K562 (cell line): ENCODE data around the gene MVD. TPM values are rescaled to one million over a fixed set of nuclear protein-coding genes. Genes with fewer than 3 reads are reported as not detected.

Experiments used
- ATAC-seq: fragments of 200-7000 bp; cut with Tn5 transposase; 3 replicates; pipeline ENCODE4 v1.9.1; 2020; ENCODE audit warnings: moderate library complexity
- BruUV-seq: library from RNA; stranded (reverse); fragments of 400-500 nt; replicated peaks from 2 replicates; lab custom pipeline; 2021; lab: Mats Ljungman, UMichigan
- CTCF ChIA-PET: fragments of 300-600 bp; formaldehyde crosslinking; extraction: SDS; loops from one replicate; lab custom pipeline; 2021; ENCODE audit warnings: low intra/inter-chr PET ratio; lab: Yijun Ruan, JAX
- POLR2A ChIA-PET: fragments of 300-600, 350-650 bp; sonication (Branson Sonifier 250); formaldehyde crosslinking; extraction: SDS; loops from one replicate; lab custom pipeline; 2021; ENCODE audit warnings: antibody characterized with exemption, inconsistent platforms; lab: Yijun Ruan, JAX
- DNase-seq, 4 experiments: peaks; one replicate each; pipeline versions ENCODE4 v3.0.0 to v3.0.0-alpha.2; 2011 to 2018; ENCODE audit warnings: low spot score in 3 of 4, mixed read lengths in 3 of 4; ENCODE audit errors: extremely low read depth in 1 of 4
- FAIRE-seq: peaks from 2 replicates; lab custom pipeline; 2011; peaks lifted over from hg19 to GRCh38; lab: Jason Lieb, UNC
- H2AFZ ChIP-seq: 2 replicates; pipeline ENCODE4 v1.6.0; 2011; ENCODE audit warnings: low read depth, low read length, control low read depth, inconsistent platforms
- H3K27ac ChIP-seq: fragments of 200-600 bp; 3 replicates; pipeline ENCODE4 v1.8.0; 2011; ENCODE audit warnings: low read depth, mild to moderate bottlenecking, control low read depth, inconsistent platforms, low read length, moderate library complexity, mixed read lengths; ENCODE audit errors: extremely low read depth
- H3K27me3 ChIP-seq, 2 experiments: fragments of 300-600 bp in 1 of 2; 2 replicates in 1 of 2; 3 replicates in 1 of 2; pipeline versions ENCODE4 v1.6.0 to v1.8.0; 2011; ENCODE audit warnings: inconsistent platforms in 2 of 2, low read length in 2 of 2, mild to moderate bottlenecking in 1 of 2, mixed read lengths in 1 of 2, moderate library complexity in 1 of 2; ENCODE audit not compliant: control insufficient read depth in 2 of 2, insufficient read depth in 2 of 2
- H3K36me3 ChIP-seq: fragments of 300-600 bp; 3 replicates; pipeline ENCODE4 v1.8.0; 2011; ENCODE audit warnings: mild to moderate bottlenecking, low read length, inconsistent platforms; ENCODE audit not compliant: control insufficient read depth, insufficient read depth
- H3K4me1 ChIP-seq, 2 experiments: fragments of 200-600 bp in 1 of 2; replicated peaks in 1 of 2; 2 replicates in 1 of 2; 3 replicates in 1 of 2; pipeline versions ENCODE4 v1.5.1 to v1.8.0; 2011; ENCODE audit warnings: inconsistent platforms in 2 of 2, low read length in 2 of 2, mild to moderate bottlenecking in 1 of 2, mixed read lengths in 1 of 2, moderate library complexity in 1 of 2; ENCODE audit not compliant: control insufficient read depth in 2 of 2, insufficient read depth in 2 of 2
- H3K4me2 ChIP-seq: 2 replicates; pipeline ENCODE4 v1.6.1; 2011; ENCODE audit warnings: low read length, control low read depth, inconsistent platforms, mixed read lengths; ENCODE audit not compliant: insufficient read depth
- H3K4me3 ChIP-seq: fragments of 200-600 bp; sonication (generic), shearing (Covaris generic); 2 replicates; pipeline ENCODE4 v1.5.1; 2016; ENCODE audit warnings: control low read depth, inconsistent platforms
- H3K79me2 ChIP-seq: fragments of 200-600 bp; 3 replicates; pipeline ENCODE4 v1.8.0; 2011; ENCODE audit warnings: low read length, inconsistent platforms; ENCODE audit not compliant: control insufficient read depth, insufficient read depth
- H3K9ac ChIP-seq, 2 experiments: 2 replicates each; pipeline versions ENCODE4 v1.6.0 to v1.6.1; 2011; ENCODE audit warnings: low read depth in 2 of 2, low read length in 2 of 2, control low read depth in 1 of 2, inconsistent platforms in 1 of 2, mild to moderate bottlenecking in 1 of 2, mixed read lengths in 1 of 2; ENCODE audit not compliant: insufficient read depth in 1 of 2
- H3K9me1 ChIP-seq: one replicate; pipeline ENCODE4 v1.6.0; 2011; ENCODE audit warnings: inconsistent platforms, mild to moderate bottlenecking, low read length, moderate library complexity; ENCODE audit not compliant: control insufficient read depth, insufficient read depth
- H3K9me3 ChIP-seq: replicated peaks from 2 replicates; pipeline ENCODE4 v1.5.1; 2011; ENCODE audit warnings: low read depth, low read length, inconsistent platforms; ENCODE audit not compliant: control insufficient read depth, insufficient read depth
- H4K20me1 ChIP-seq: replicated peaks from 2 replicates; pipeline ENCODE4 v1.6.1; 2011; ENCODE audit warnings: low read length, inconsistent platforms, mixed read lengths; ENCODE audit not compliant: control insufficient read depth, insufficient read depth
- CREBBP ChIP-seq: IDR thresholded peaks from one replicate; pipeline ENCODE4 v1.6.1; 2012; ENCODE audit warnings: low read depth, mild to moderate bottlenecking, control low read depth, inconsistent platforms, low read length
- MEF2D ChIP-seq: conservative IDR thresholded peaks from 2 replicates; pipeline ENCODE4 v1.6.1; 2016; ENCODE audit warnings: low read depth, missing genetic modification characterization, missing compliant biosample characterization
- POLR2G ChIP-seq: fragments of 200-400 bp; formaldehyde crosslinking; IDR thresholded peaks from 2 replicates; pipeline ENCODE4 v1.6.1; 2017; ENCODE audit warnings: low read depth, mild to moderate bottlenecking, antibody characterized with exemption, low read length, moderate library complexity
- RBFOX2 ChIP-seq: fragments of 200-400 bp; formaldehyde crosslinking; IDR thresholded peaks from 2 replicates; pipeline ENCODE4 v1.6.1; 2017; ENCODE audit warnings: low read depth, mild to moderate bottlenecking, low read length, moderate library complexity
- RFX5 ChIP-seq: IDR thresholded peaks from 2 replicates; pipeline ENCODE4 v1.6.1; 2011; ENCODE audit warnings: low read depth, mild to moderate bottlenecking, improper control_type of control experiment, low read length
- TARDBP ChIP-seq: fragments of 450-650 bp; IDR thresholded peaks from 2 replicates; pipeline ENCODE4 v1.6.1; 2016
- WGBS: fragments of 100-300 bp; shearing (Covaris generic); methylation state at CpG from one replicate; pipeline ENCODE4 v1.1.6; 2016; ENCODE audit warnings: low coverage, mixed read lengths; ENCODE audit not compliant: insufficient coverage; ENCODE audit errors: missing lambda C conversion rate; 5-methylcytosine and 5-hydroxymethylcytosine counted together
- in situ Hi-C: fragments of 300-500 bp; cut with MboI; formaldehyde crosslinking; loops from 4 replicates; pipeline ENCODE4 v1.15.0; 2018; ENCODE audit warnings: inconsistent platforms, mixed read lengths
- intact Hi-C: fragments of 100-400 bp; cut with micrococcal nuclease; formaldehyde crosslinking; loops from 2 replicates; pipeline ENCODE4 v1.14.2; 2022
- polyA plus RNA-seq, 8 experiments: library from polyadenylated mRNA; depleted of rRNA in 4 of 8; stranded (reverse) in 5 of 8; unstranded in 3 of 8; fragments of >200 nt; fragmentation: Nextera tagmentation in 2 of 8; fragmentation: Illumina TruSeq in 1 of 8; extraction: Ambion mirVana in 2 of 8; extraction: Trizol in 1 of 8; gene quantifications; 2 replicates each; pipeline versions ENCODE4 v1.2.1 to v1.2.3, GENCODE V29; 2011 to 2014; ENCODE audit warnings: inconsistent platforms in 1 of 8, missing spikeins in 1 of 8
- total RNA-seq, 7 experiments: library from RNA; depleted of rRNA in 6 of 7; stranded (reverse); fragments of >200 nt in 6 of 7; fragmentation: Illumina TruSeq in 2 of 7; extraction: Trizol in 2 of 7; gene quantifications; 2 replicates each; pipeline versions ENCODE4 v1.2.1 to v1.2.3, GENCODE V29; 2011 to 2021; ENCODE audit warnings: low replicate concordance in 1 of 7

The MVD gene
- total and polyA plus RNA-seq, 9 of the 15 experiments (the other 6 are each of a cell fraction or from before 2014, with no cell fraction given) = 12.2 to 141 (median 45.3) TPM

GRCh38 chr16:88697116-88697830, 34.4 kb upstream of the MVD start (continued):
- TF ChIP-seq POLR2G (peak; percentile 44), RFX5 (no peak), TARDBP (no peak)

GRCh38 chr16:88696441-88696840, 33.5 kb upstream of the MVD start:
- DNase-seq = no peak
- Histone ChIP-seq H3K36me3 (peaks cover 54% of the 10 kb centered on the region; the same call in 1 of the 3 replicates), H3K79me2 (peaks cover 5% of the 10 kb centered on the region), H2AFZ (no peak overlapping the region), H3K4me1 (peaks cover 14 to 85% of the 10 kb centered on the region in 2 experiments), H3K4me2 (no peak overlapping the region), H3K9me1 (no peaks in the 10 kb centered on the region), H3K27ac (no peak overlapping the region), H3K27me3 (no peaks in the 10 kb centered on the region), H3K9ac (peak overlapping the region in 1 of 2 experiments; percentile 20; a peak in 1 of 4 replicates), H3K9me3 (no peaks in the 10 kb centered on the region), H4K20me1 (no peaks in the 10 kb centered on the region), H3K4me3 (no peak overlapping the region)
- in situ Hi-C loops = no loop called here
- POLR2A ChIA-PET = interaction anchor here (0.7 to 1.0 kb wide), 3 partner anchors 9 to 181 kb away, joined by 3 read pairs; no protein-coding TSS in a partner anchor
- TF ChIP-seq RBFOX2 (0 out of 2 replicates have a peak, but pooled peaks have one; percentile 2), CREBBP (no peak), MEF2D (tag) (no peak)
- 80% methylated on average over 13 of the region's 14 CpGs for WGBS
- no peak for ATAC-seq
- FAIRE-seq = no peak
- intact Hi-C loops = no loop called here
- BruUV-seq = no TSS peak
- CTCF ChIA-PET = no interaction called here
